Measurements from ENCODE around the gene C17orf67.

- no peak for TF ChIP-seq ZNF165 (CRISPR knock-in tag; IDR thresholded peaks at IDR 0.05; ENCODE audit: borderline replicate concordance)
- TF ChIP-seq RBM22 (IDR thresholded peaks at IDR 0.05; ENCODE audit: low read depth, low read length, poor library complexity, severe bottlenecking) = no peak
- no peak for TF ChIP-seq GTF2F1 (IDR thresholded peaks at IDR 0.05; ENCODE audit: low read depth, low read length)
- TF ChIP-seq ESRRA (IDR thresholded peaks at IDR 0.05; ENCODE audit: borderline replicate concordance, low read depth) = no peak
- TF ChIP-seq MLX (CRISPR knock-in tag; conservative IDR thresholded peaks at IDR 0.05) = no peak
- TF ChIP-seq PHF20 (IDR thresholded peaks at IDR 0.05; ENCODE audit: partially characterized antibody) = no peak
These were observed 32.8 kb upstream of the C17orf67 start for GRCh38 chr17:56866496-56866895.

All from K562 (cell line).